A549 treated with ZK216348 at 1 μM for 4 hours (cell line): ENCODE measurements around the gene LAT. TPM values are rescaled to one million over a fixed set of nuclear protein-coding genes. Genes with fewer than 3 reads are reported as not detected.

ENCODE experiments used
- total RNA-seq: library from RNA; stranded (reverse); fragments of 200-300 nt; extraction: Qiagen RNA extraction; gene quantifications from 5 replicates; pipeline ENCODE4 v1.2.3, GENCODE V29; 2022; ENCODE audit warnings: low read depth

The LAT gene, protein sequence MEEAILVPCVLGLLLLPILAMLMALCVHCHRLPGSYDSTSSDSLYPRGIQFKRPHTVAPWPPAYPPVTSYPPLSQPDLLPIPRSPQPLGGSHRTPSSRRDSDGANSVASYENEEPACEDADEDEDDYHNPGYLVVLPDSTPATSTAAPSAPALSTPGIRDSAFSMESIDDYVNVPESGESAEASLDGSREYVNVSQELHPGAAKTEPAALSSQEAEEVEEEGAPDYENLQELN
- total RNA-seq = 1.6 to 6.0 TPM (median 4.4 TPM) in 5 replicates

DNA sequence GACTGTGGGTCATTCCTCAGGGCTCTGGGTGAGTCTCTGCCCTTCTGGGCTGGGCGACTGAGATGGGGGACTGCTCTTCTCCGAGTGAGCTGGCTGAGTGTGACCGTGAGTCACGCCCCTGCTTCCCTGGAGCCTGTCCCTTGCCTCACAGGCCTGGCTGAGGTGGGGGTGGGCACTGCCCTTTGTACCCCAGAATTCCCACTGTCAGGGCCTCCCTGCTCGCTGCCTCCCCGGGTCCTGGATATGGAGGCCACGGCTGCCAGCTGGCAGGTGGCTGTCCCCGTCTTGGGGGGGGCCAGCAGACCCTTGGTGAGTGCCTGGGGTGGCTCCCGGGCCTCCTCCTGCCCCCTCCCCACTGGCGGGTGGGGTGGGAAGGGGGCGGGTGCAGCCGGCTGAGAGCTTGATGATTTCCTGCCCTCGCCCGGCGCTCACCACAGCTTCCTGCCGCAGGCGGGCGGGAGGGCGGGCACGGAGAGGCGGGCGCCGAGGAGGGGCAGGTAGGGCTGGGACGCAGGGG is at the start of gene LAT:
TSS of gene LAT (plus strand) at position 434 of the 517 bp plus-strand sequence. CDS start 366 bp downstream, outside the sequence.

DNA sequence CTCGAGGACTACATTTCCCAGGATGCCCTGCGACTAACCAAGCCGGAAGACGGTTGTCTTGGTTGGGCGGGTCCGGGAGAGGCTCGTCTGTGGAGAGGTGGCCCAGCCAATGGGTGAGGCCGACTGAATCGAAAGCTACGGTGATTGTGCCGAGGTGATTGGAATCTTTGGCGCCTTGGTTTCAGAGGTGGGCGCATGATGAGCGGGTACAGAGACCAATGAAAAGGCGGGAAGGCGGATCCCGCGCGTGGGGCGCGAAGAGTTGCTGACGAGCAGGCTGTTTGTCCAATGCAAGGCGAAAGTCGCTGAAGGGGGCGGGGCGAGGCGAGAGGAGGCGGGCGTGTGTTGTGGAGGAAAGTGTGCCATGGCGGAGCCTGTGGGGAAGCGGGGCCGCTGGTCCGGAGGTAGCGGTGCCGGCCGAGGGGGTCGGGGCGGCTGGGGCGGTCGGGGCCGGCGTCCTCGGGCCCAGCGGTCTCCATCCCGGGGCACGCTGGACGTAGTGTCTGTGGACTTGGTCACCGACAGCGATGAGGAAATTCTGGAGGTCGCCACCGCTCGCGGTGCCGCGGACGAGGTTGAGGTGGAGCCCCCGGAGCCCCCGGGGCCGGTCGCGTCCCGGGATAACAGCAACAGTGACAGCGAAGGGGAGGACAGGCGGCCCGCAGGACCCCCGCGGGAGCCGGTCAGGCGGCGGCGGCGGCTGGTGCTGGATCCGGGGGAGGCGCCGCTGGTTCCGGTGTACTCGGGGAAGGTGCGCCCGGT is 34.0 kb upstream of the LAT start, which contains the start of gene NFATC2IP:
TSS of gene NFATC2IP (plus strand) at position 290 of the 762 bp plus-strand sequence. CDS start at position 365, 75 bp downstream.

DNA sequence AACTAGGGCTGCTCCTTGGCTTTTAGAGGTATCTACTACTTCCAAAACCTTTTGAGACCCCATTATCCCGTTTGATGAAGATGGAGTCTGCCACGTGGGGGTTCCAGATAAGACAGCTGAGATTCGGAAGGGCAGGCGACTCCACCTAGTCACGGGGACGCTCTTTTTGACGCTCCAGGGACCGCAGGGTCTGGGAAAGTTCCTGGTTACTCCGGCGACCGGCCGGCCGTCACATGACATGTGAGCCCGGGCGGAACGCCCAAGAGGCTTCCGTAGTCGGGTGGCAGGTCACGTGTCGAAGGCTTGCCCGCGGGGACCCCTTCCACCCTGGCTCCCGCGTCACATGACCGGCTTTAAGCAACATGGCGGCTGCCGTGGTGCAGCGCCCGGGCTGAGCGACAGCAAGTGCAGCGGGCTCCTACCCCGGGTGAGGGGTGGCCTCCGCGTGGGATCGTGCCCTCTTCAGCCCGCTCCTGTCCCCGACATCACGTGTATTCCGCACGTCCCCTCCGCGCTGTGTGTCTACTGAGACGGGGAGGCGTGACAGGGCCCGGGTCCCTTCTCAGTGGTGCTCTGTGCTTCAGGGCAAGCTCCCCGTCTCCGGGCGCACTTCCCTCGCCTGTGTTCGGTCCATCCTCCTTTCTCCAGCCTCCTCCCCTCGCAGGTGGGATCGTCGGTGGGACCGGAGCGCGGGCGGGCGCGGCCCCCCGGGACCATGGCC is 10.3 kb upstream of the LAT start, which contains the start of gene SPNS1:
TSS of gene SPNS1 (plus strand) at position 342 of the 721 bp plus-strand sequence. CDS start at position 716, 374 bp downstream.

Other genes with a start within 250 kb of the LAT start
- 1.4 to 2.2 TPM (median 1.8 TPM) in 5 replicates for gene NPIPB9, start 233.3 kb upstream of the LAT start, total RNA-seq
- gene ATXN2L, start 162.1 kb upstream of the LAT start, total RNA-seq = 80.2 to 139 TPM (median 132 TPM) in 5 replicates
- 177 to 322 TPM (median 284 TPM) in 5 replicates for gene TUFM, start 138.7 kb upstream of the LAT start, total RNA-seq
- 16.2 to 33.9 TPM (median 30.6 TPM) in 5 replicates for gene SH2B1, start 121.2 kb upstream of the LAT start, total RNA-seq
- gene ATP2A1, start 106.6 kb upstream of the LAT start, total RNA-seq = 1.3 to 2.5 TPM (median 1.9 TPM) in 5 replicates
- gene RABEP2, start 59.8 kb upstream of the LAT start, total RNA-seq = 7.8 to 11.8 TPM (median 10.8 TPM) in 5 replicates
- gene CD19, start 53.1 kb upstream of the LAT start, total RNA-seq = not detected in 5 replicates
- 15.6 to 33.0 TPM (median 28.7 TPM) in 5 replicates for gene NFATC2IP, start 34.1 kb upstream of the LAT start, total RNA-seq
- gene SPNS1, start 10.3 kb upstream of the LAT start, total RNA-seq = 36.1 to 78.5 TPM (median 77.3 TPM) in 5 replicates